RKO (cell line): ENCODE results near the gene E2F4.

Source experiments
- DNase-seq: peaks from one replicate; pipeline ENCODE4 v3.0.0-alpha.2; 2016; ENCODE audit warnings: low spot score

Gene E2F4

DNA sequence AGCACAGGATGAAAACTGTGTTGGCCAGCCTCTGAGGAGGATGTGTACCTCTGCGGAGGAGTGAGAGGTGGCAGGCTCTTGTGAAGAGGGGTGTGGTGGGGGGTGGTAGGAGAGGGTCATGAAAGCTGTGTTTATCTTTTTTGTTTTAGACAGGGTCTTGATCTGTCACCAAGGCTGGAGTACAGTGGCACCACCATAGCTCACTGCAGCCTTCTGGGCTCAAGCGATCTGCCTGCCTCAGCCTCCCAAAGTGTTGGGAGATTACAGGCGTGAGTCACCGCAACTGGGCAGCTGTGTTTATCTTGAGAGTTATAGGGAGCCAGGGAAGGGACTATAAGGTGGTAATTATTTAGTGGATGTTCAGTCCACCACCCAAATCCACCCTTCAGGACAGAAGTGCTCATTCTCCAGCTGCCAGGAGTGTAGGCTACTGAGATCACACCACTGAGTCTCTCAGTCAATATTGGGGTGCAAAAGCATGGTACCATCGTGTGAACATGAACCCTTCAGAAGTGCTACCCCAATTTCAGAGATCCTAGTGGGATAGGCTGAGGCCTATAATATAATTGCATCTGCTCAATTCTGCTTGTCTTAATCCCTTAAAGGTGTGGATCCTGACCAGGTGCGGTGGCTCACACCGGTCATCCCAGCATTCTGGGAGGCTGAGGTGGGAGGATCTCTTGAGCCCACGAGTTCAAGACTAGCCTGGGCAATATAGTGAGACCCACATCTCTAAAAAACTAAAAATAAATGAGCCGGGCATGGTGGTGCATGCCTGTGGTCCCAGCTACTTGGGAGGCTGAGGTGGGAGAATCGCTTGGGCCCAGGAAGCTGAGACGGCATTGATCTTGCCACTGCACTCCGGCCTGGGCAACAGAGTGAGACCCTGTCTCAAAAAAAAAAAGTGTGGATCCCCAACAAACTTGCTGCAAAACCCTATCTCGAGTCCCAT, 1.2 kb upstream of the E2F4 start:
- no peak for DNase-seq

DNA sequence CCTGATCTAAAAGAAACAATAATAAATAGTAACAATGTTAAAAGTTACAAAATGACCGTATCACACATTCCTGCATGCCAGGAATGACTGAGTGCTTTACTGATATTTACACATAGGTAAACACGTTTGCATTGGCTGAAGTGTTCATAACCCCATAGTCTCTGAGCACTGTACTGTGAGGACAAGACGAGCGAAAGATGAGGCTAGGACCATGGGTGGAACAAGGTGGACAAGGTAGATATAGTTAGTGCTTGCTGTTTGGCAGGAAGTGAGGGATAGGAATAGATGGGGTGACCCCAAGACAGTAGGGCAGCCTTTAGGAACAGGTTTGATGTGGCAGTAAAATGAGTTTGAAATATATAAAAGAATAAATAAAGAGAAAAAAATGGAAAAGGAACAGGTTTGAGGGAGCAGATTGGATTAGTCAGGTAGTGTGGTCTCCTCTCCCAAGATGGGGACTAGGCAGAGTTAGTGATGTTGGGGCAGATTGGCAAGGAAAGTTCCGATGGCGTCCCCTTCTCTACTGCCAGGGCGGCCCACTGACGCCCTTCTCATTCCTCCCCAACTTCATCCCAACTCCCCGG, 452 bp upstream of the E2F4 start:
- DNase-seq: no peak

DNA sequence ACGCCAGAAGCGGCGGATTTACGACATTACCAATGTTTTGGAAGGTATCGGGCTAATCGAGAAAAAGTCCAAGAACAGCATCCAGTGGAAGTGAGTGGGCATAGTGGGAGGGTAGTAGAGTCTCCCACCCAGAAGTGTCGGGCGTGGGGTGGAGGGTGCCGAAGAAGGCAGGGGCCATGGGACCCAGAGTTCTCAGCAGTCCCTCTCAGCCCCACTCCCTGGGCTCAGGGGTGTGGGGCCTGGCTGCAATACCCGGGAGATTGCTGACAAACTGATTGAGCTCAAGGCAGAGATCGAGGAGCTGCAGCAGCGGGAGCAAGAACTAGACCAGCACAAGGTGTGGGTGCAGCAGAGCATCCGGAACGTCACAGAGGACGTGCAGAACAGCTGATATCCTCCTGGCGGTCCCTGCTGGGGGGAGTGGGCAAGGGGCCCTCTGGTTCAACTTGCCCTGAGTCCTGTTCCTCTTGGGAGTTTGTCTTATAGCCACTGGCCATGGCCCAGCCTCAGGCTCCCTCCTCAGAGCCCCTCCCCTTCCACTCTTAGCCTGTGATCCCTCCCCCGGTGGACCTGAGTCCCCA, 916 bp downstream of the E2F4 start:
- DNase-seq: peak; percentile 38

DNA sequence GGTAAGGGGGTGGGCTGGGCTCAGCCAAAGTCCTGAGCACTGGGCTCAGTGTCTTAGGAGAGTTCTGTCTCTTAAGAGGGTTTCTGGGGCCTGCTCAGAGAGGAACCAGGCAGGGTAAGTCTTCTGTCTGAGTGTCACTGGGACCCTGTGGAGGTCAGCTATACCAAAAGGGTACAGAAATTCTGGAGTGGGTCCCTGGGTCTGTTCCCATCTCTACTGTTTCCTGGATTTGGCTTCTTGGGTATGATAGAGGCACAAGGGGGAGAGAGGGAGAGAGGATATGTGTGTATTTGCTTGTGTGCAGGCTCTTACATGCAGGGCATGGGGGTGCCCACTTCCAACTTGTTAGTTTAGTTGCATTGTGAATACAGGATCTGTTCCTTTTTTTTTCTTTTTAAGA, 1.6 kb downstream of the E2F4 start:
- no peak for DNase-seq

DNA sequence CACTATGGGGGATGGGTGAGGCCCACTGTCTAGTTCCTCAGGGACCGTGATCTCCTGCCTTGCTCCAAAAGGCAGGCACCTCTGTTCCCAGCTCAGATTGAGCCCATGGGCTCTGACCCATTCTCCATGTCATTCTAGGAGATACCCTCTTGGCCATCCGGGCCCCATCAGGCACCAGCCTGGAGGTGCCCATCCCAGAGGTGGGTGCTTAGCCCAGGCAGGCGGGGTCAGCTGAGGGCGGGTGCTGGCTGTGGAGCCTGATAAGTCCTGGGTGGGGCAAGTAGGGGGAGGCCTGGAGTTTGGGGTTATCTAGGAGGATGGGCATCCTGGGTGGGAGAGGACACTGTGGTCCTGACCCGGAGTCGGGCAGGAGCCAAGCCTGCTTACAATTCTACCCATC, 2.3 kb downstream of the E2F4 start:
- DNase-seq: no peak

DNA sequence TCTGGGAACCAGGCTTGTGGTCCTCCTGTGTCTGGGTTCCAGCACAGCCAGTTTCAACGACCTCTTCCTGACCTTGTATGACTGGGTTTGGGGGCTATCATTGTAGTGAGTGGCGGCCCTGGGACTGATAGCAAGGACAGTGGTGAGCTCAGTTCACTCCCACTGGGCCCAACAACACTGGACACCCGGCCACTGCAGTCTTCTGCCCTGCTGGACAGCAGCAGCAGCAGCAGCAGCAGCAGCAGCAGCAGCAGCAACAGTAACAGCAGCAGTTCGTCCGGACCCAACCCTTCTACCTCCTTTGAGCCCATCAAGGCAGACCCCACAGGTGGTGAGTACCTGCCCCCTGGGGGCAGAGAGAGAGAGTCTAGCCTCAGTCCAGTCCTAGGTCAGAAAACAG, 3.7 kb downstream of the E2F4 start:
- no peak for DNase-seq

DNA sequence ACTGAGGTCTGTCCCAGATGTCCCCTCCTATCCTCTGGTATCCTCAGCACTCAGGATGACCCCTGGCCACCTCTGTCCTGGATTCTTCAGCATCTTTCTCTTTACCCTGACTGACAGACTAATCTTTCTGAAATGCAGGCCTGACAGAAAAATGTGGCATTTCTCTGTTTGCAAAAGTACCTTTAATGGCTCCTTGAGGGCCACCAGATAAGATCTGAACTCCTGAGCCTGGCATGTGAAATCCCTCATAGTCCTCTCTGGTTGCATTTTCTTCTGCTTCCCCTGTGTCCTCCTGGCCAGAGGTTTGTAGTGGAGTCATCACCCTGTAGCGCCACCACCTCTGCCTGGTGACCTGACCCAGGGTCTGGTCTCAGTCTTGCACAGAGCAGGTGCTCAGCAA, 4.9 kb downstream of the E2F4 start:
- DNase-seq: no peak

DNA sequence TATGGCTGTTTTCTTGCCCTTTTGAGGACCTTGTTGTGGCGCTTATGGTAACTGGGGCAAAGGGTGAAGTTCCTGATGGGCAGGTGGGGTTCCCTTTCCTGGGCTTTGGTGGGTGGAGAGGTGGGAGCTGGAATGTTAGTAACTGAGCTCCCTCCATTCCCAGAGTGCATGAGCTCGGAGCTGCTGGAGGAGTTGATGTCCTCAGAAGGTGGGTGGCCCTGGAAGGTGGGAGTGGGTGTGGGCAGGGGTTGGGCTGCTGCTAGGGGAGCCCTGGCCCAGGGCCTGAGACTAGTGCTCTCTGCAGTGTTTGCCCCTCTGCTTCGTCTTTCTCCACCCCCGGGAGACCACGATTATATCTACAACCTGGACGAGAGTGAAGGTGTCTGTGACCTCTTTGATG, 5.7 kb downstream of the E2F4 start:
- DNase-seq: no peak

DNA sequence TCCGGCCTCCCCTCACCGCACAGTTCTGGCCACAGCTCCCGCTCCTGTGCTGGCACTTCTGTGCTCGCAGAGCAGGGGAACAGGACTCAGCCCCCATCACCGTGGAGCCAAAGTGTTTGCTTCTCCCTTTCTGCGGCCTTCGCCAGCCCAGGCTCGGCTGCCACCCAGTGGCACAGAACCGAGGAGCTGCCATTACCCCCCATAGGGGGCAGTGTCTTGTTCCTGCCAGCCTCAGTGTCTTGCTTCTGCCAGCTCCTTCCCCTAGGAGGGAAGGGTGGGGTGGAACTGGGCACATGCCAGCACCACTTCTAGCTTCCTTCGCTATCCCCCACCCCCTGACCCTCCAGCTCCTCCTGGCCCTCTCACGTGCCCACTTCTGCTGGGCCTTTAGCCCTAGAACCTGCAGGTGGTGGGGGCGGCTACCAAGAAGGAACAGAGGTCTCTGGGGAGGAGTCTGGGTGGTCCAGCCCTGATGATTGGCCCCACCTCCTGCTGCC, 6.3 kb downstream of the E2F4 start:
- DNase-seq: no peak

DNA sequence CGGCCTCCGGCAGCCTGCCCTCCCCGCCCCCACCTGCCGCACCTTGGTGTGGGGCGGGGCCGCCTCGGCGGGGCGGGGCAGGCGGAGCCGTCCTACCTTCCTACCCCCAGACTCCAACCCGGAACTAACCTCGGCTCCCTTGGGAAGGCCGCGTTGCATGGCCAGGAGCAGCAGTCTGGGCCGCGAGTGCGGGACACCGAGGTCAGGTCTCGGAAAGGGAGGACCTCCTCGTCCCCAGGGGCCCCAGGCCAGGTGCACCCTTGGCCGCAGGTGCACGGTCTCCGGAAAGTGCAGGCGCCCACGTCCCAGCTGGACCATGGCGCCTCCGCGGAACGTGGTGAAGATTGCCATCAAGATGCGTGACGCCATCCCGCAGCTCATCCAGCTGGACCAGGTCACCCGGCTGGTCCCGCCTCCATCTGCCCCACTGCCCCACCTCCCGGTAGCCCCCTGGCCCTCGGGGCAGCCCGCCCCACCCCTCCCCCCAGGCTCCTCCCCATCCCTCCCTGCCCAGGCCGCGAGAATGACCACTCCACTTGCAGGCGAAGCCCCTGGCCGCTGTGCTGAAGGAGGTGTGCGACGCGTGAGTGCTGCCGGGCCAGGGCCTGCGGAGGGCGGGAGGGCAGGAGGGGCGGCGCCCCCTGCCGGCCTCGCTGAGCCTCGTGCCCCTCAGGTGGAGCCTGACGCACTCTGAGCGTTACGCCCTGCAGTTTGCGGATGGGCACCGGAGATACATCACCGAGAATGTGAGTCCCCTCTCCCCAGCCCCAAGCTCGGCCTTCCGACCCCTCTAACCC, 7.3 kb downstream of the E2F4 start, which contains the start of gene ELMO3:
Gene ELMO3 (plus strand): TSS at position 121 of the 797 bp plus-strand sequence. CDS start 196 bp downstream, at position 317.
- DNase-seq: no peak

DNA sequence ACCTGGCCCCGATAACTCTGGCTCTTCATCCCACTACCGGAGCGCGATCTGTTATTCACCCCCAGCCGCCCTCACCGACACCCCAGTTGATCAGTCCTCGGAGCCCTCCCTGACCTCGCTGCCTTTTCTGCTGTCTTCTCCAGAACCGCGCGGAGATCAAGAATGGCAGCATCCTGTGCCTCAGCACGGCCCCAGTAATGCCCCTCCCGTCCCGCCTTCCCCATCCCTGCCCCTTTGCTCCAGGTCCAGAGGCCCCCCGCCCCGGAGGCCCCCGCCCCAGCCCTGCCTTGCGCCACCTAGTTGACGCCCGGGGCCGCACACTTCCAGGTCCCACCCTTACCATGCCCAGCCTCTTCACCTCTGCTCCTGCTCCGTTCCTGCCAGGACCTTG, 7.8 kb downstream of the E2F4 start:
- no peak for DNase-seq

DNA sequence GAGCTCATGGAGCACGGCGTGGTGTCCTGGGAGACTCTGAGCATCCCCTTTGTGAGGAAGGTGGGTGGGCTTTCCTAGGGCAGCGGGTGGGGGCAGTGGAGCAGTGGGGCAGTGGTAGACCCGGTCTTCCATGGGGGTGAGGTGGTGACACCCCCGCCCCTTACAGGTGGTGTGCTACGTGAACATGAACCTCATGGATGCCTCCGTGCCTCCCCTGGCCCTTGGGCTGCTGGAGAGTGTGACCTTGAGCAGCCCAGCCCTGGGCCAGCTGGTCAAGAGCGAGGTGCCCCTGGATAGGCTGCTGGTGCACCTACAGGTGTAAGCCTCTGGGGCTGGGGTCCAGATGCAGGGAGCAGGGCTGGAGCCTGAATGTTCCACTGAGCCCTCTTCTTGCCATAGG, 8.5 kb downstream of the E2F4 start:
- DNase-seq: no peak

DNA sequence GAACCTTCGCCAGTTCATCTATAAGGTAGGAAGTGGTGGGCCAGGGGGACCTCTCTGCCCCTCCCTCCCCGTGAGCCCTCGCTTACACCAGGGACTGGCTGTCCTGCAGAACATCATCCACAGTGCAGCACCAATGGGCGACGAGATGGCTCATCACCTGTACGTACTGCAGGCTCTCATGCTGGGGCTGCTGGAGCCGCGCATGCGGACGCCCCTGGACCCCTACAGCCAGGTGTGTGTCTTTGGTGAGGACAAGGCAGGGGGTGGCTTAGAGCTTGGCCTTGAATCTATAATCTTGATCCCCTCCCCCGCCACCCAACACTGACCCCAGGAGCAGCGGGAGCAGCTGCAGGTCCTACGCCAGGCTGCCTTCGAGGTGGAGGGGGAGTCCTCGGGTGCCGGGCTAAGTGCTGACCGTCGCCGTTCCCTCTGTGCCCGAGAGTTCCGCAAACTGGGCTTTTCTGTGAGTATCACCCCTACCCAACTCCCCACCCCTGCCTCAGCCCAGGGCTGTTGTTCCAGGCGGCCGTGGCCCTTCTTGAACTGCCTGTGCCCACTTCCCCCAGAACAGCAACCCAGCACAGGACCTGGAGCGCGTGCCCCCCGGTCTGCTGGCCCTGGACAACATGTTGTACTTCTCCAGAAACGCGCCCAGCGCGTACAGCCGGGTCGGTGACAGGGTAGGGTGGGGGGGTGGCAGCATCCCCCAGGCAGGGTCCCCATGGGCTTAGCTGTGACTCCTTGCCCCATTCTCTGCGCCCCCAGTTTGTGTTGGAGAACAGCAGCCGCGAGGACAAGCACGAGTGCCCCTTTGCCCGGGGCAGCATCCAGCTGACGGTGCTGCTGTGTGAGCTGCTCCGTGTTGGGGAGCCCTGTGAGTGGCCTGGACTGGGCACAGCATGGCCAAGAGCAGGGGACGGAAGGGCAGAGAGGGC, 9.7 kb downstream of the E2F4 start:
- DNase-seq: no peak

DNA sequence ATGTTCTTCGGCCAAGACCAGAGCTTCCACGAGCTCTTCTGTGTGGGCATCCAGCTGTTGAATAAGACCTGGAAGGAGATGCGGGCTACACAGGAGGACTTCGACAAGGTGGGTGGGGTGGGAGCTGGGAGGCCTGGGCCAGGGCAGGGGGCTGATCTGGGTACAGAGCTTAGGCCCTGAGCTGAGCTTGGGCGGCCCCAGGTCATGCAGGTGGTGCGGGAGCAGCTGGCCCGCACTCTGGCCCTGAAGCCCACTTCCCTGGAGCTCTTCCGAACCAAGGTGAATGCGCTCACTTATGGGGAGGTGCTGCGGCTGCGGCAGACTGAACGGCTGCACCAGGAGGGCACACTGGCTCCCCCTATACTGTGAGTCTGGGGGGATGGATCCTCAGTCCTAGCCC, 10.5 kb downstream of the E2F4 start:
- no peak for DNase-seq

DNA sequence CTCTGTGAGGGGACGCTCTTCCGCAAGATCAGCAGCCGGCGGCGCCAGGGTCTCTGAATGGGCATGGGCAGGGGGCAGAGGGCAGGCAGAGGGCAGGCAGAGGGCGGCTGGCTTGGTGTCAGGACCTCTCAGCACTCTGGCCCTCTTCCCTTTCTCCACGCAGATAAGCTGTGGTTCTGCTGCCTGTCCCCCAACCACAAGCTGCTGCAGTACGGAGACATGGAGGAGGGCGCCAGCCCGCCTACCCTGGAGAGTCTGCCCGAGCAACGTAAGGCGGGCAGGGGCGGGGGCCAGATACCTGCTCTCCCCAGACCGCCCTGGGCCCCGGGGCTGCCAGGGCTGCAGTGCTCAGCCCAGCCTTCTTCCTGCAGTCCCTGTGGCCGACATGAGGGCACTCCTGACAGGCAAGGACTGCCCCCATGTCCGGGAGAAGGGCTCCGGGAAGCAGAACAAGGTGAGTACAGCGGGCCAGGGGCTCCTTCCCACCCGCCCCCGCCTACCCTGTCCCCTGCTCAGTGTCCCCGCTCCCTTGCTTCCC, 11.1 kb downstream of the E2F4 start:
- no peak for DNase-seq

DNA sequence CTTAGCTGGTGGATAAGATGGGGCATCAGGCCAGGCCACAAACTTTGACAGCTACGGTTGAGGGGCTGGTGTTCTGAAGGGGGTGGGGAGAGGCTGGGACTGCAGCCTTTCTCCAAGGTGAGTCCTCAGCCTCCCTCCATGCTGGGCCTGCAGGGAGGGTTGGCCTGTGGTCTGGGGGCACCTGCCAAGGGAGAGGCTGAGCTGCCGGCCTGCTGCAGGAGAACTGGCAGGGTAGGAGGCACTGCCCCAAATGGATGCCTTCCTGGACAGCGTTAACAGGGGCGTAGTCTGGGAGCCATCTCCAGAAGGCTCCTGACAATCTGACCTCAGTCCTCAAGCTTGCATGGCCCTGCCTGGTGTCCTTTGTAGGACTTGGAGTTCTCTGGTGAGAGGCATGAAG, 12.1 kb downstream of the E2F4 start:
- DNase-seq: no peak

DNA sequence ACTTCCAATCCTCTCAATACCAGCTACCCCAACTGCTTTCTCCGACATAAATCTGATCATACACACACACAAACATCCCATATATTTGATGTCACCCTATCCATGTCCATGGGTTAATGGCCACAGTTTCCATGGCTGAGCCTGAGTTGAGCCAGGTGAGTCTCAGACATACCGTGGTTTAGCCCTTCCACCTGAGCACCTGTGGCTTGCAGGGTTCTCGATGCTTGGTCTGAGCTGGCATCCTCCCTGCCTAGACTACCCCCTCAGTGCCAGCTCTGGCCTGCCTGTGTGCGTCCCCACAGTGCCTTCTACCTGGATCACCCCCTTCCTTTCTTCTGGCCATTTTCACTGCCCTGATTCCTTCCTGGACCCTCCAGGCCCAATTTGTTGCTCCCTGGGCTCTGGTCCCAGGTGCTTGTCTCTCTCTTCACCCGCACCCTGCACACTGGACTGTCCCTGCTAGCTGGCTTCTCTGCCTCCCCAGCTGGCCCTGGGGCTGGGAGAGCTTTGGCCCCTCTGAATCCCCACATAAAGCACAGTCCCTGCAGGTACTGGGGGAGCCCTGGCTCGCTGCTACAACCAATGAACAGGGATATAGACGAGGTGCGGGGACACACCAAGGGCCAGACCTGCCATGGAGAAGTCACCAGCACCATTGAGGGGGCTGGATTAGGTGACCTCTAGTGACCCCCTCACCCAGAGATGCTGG, 14.3 kb downstream of the E2F4 start:
- no peak for DNase-seq

DNA sequence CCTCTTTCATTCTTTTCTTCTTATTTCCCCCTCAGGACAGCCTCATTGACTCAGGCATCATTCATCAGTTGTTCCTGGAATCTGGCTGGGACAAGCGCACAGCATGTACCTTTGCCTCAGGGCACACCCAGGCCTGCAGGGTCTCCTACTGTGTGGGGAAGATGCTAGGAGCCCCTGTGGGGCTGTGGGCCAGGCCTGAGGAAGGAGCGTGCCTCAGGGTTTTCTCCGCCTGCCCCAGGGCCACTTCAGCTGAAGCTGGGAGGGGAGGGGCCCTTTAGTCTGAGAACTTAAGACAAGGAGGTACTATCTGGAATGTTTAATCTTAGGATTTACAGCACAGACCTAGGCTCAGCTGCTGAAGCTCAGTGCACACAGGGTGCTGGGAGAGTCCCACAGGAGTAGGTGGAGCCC, 14.9 kb downstream of the E2F4 start:
- DNase-seq: no peak

DNA sequence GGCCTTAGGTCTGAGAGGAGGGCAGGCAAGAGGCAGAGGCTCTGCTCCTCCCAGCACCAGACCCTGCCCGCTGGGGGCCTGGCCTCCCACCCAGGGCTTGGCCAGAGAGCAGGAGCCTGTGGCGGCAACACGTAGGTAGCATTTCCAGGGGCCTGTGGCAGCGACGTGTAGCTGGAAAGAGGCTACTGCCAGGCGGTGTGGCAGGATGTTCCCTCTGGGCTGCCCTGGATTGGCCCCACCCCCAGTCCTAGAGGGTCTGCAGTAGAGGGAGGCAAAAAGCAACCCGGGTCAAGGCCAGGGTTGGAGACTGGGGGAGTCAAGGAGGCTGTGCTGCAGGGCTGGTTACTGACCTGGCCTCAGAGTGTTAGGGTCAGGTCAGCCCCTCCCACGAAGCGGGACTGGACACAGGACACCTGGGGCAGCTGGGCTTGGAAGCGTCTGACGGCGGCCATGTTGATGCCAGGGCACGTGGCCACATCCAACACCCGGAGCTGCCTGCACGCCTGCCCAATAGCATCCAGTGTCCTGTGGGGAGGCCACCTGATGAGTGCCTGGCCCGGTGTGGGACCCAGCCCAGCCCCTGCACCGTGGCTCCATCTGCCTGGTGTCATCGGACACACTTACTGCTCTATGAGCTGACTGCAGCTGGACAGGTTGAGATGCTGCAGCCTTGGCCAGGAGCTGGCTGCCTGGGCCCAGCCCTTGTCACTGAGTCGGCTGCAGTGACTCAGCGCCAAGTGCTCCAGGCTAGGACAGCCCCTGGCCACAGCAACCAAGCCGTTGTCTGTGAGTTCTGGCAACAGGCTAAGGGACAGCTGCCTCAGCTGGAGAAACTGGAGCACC, 15.5 kb downstream of the E2F4 start:
- peak; percentile 32 for DNase-seq
